Fibroblast of the aortic adventitia (primary cell): ENCODE data around the gene ABCA4. TPM values are rescaled to one million over a fixed set of nuclear protein-coding genes. Genes with fewer than 3 reads are reported as not detected.

Experiments
- DNase-seq: peaks from one replicate; pipeline ENCODE4 v3.0.0-alpha.2; 2010; ENCODE audit warnings: low read depth
- H3K4me3 ChIP-seq: 2 replicates; pipeline ENCODE4 v1.5.1; 2011; ENCODE audit warnings: low read depth, mild to moderate bottlenecking, control low read depth, low read length, moderate library complexity
- total RNA-seq: library from RNA; depleted of rRNA; stranded (reverse); fragments of >200 nt; gene quantifications from 2 replicates; pipeline ENCODE4 v1.2.3, GENCODE V29; 2012; ENCODE audit warnings: low replicate concordance
- TF ChIP-seq, protein P1 (sequence below): IDR thresholded peaks from 2 replicates; pipeline ENCODE4 v1.5.1; 2011; ENCODE audit warnings: mild to moderate bottlenecking, low read length, control low read depth, inconsistent platforms; ENCODE audit not compliant: insufficient read depth

Gene ABCA4
- total RNA-seq, 1 donor = 0.09 TPM

DNA sequence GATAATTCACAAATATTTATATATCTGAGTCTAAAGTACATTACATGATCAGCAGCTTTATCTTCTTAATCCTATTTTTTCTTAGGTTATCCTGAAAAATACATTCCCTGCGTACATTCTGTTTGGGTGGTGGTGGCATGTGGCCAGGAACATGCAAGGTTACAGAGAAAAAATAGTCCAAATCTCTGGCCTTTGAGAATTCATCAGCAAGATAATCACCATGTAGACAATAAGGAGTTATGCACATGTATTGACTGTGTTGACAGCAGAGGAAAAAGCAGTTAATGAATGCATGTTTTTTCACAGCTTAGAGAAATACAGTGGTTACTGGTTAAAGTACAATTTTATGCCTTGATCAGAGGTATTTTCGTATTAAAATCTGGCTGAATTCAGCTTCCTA lies 49.0 kb downstream of the ABCA4 start:
- TF ChIP-seq, protein P1, sequence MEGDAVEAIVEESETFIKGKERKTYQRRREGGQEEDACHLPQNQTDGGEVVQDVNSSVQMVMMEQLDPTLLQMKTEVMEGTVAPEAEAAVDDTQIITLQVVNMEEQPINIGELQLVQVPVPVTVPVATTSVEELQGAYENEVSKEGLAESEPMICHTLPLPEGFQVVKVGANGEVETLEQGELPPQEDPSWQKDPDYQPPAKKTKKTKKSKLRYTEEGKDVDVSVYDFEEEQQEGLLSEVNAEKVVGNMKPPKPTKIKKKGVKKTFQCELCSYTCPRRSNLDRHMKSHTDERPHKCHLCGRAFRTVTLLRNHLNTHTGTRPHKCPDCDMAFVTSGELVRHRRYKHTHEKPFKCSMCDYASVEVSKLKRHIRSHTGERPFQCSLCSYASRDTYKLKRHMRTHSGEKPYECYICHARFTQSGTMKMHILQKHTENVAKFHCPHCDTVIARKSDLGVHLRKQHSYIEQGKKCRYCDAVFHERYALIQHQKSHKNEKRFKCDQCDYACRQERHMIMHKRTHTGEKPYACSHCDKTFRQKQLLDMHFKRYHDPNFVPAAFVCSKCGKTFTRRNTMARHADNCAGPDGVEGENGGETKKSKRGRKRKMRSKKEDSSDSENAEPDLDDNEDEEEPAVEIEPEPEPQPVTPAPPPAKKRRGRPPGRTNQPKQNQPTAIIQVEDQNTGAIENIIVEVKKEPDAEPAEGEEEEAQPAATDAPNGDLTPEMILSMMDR = no peak
- no peak overlapping the region for H3K4me3 ChIP-seq
- DNase-seq = no peak

DNA sequence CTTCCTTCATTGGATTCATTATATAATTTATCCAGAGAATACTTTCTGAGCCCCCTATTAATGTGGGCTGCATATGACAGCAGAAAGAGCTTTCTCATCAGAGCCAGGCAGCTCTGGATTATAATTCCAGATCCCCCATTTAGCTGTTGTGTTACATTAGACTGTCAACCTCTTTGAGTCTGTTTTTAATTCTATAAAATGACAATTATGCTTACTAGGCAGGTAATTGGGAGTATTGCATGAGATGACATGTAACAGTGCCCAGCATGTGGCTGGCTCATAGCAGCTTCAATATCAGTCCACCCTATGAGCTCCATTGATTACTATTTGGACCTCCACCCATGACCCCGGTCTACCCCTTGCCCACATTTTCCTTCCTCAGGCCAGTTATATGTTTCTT lies 49.6 kb downstream of the ABCA4 start:
- DNase-seq = no peak
- no peak overlapping the region for H3K4me3 ChIP-seq
- TF ChIP-seq, protein P1 = no peak

DNA sequence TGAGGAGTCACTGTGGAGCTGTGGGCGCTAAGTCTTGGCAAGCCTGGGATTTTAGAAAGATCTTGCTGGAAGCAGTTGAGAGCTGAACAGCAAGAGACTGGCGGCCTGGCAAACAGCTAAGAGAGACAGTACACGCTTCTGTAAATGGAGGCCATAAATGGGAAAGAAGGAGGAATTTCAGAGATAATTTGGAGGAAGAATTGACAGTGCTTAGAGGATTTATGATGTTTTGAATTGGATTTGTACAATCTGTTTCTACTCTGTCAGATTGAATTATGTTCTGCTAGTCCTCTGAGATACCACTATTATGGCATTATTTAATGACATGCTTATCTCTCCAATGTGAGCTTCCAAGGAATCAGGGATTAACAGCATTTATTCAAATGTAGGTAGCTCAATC lies 50.1 kb downstream of the ABCA4 start:
- no peak overlapping the region for H3K4me3 ChIP-seq
- DNase-seq = no peak
- TF ChIP-seq, protein P1 = no peak

DNA sequence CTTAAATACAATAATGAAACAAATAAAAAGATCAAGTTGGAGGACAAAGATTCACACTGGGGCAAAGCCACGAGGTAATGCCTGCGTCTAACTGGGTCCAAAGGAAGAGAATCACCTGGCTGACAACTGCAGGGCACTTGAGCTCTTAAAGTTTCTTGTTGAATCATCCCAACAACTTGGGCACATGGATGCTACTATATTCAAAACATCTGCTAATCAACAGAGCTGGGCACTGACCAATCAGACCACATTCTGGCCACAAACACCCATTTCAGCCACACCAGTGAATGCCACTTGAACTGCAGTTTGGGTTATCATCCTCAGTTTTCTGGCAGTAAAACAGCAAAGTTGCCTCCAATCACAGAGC lies 51.0 kb downstream of the ABCA4 start:
- no peak overlapping the region for H3K4me3 ChIP-seq
- TF ChIP-seq, protein P1 = no peak
- DNase-seq = no peak

DNA sequence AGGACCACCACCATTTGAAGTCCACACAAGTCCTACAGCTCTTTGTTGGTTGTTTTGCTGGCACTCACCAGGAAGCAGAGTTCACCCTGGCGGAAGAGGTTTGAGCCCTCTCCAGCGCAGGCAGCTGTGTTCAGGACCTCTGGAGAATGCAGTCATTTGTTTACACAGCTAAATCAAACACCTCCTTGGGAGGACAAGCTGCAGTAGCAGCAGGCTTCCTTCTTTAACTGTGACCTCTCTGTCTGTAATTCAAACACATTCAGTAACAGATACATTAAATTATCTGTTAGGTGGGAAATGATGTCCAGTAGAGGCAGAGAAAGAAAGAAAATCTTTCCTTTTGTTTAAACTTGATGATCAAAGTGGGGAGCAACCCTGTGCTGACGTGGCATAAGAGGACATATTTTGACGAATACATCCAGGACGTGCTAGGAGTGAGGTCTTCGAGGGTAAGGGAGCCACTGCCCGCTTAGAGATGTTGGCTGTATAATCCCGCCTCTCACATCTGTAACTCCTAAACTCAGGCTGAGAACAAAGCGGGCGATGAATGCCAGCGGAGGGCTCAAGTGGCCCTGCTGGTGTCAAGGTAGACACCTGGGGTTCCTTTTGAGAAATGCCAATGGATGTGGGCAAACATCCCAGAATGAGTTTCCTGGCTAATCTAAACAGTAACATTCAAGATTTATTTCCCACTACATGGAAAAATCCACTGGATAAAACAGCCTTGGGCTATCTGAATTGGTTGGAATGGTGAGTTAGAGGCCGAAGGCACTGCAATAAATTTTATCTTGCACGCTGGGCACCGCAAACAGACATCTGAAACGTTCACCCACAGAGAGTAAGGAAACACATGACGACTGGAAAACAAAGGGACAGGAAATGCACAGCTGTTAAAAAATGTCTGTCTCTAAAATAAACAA lies 51.7 kb downstream of the ABCA4 start:
- no peak overlapping the region for H3K4me3 ChIP-seq
- DNase-seq = no peak
- TF ChIP-seq, protein P1 = no peak

DNA sequence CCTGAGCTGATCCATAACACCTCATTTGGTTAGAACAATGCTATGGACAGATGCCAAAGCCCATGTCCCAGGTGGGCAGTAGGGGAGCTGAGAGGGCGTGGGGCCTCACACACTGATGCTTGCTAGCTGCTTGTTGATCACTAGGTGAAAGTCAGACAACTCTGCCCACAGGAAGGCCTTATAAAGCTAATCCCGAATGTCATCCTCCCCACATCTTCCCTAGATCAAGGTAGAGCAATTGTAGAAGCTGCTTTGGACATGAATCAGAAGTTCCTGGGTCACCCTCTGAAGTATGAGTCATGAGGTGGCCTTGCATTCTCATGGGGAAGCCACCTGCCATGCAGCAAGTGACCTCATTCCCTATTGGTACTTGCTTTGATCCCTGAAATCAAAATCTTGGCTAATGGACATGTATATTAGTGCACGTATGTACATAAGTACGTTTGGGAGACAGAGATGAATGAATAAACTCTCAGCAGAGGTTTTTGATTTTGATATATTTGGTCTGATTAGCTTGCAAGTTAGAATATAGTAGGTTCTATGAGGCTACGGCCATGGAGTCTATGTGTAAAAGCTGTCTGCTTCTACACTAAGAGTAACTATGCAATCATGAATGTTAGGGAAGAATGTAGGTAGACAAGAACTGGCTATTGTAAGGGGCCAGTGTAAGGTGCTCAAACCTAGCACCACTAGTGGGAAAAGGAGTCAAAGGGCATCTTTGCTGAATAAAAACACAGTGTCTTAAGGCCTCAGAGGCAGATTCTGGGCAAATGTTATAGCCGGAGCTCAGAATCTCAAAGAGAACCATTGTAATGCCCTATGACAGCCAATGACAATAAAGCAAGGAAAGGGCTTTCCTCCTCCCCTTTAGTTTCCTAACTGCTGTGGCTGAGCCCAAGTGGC lies 52.6 kb downstream of the ABCA4 start:
- TF ChIP-seq, protein P1 = no peak
- H3K4me3 ChIP-seq = no peak overlapping the region
- DNase-seq = no peak
